SK-N-SH treated with all-trans-retinoic acid at 6 μM for 48 hours (cell line): Measurements from ENCODE around the gene NHERF2.

Experiments
- ARNTL ChIP-seq: fragments of 450-650 bp; formaldehyde crosslinking; IDR thresholded peaks from 2 replicates; pipeline ENCODE4 v1.5.0; 2020; ENCODE audit warnings: low read depth, mild to moderate bottlenecking, moderate library complexity, borderline replicate concordance
- TF ChIP-seq, protein P1 (sequence below): fragments of 250-450 bp; sonication (Bioruptor Pico); IDR thresholded peaks from 2 replicates; pipeline ENCODE4 v1.5.1; 2021; ENCODE audit warnings: mild to moderate bottlenecking, moderate library complexity

DNA sequence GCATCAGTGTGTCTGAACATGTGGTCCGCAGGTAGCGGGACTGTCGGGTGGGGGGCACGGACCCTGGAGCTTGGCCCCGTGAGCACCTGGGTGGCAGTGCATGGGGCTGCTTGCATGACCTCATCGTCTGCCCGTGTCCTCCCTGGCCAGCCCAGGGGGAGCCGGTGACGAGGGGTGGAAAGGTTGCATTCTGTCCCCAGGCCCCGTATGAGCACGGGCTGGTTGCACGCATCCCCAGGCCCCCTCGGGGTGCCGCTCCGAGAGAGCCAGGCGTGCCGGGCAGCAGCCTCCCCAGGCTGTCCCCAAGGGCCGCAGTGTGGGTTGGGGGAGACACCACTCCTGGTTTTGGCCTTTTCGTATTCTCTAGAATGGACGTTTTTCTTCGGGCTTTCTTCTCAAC lies 51.0 kb downstream of the NHERF2 start:
- TF ChIP-seq ARNTL (CRISPR knock-in tag): no peak
- TF ChIP-seq, protein P1, sequence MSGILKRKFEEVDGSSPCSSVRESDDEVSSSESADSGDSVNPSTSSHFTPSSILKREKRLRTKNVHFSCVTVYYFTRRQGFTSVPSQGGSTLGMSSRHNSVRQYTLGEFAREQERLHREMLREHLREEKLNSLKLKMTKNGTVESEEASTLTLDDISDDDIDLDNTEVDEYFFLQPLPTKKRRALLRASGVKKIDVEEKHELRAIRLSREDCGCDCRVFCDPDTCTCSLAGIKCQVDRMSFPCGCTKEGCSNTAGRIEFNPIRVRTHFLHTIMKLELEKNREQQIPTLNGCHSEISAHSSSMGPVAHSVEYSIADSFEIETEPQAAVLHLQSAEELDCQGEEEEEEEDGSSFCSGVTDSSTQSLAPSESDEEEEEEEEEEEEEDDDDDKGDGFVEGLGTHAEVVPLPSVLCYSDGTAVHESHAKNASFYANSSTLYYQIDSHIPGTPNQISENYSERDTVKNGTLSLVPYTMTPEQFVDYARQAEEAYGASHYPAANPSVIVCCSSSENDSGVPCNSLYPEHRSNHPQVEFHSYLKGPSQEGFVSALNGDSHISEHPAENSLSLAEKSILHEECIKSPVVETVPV: no peak
